22Rv1 (cell line): Measurements from ENCODE around the gene ITSN2.

ENCODE experiments used
- H3K27ac ChIP-seq: fragments of 450-650 bp; 2 replicates; pipeline ENCODE4 v1.5.1; 2017
- CTCF ChIP-seq: fragments of 450-650 bp; IDR thresholded peaks from 2 replicates; pipeline ENCODE4 v1.5.1; 2017; ENCODE audit warnings: mild to moderate bottlenecking
- ZFX ChIP-seq: fragments of 450-650 bp; IDR thresholded peaks from 2 replicates; pipeline ENCODE4 v1.6.1; 2017; ENCODE audit warnings: antibody characterized with exemption, borderline replicate concordance

Gene ITSN2

GRCh38 chr2:24191848-24192247 lies 168.5 kb downstream of the ITSN2 start:
- TF ChIP-seq ZFX (no peak), CTCF (no peak)
- no peak overlapping the region for H3K27ac ChIP-seq

- no peak overlapping the region for H3K27ac ChIP-seq
- TF ChIP-seq ZFX (no peak), CTCF (no peak)
Measured at GRCh38 chr2:24191156-24191555, 169.2 kb downstream of the ITSN2 start.

GRCh38 chr2:24190503-24190902 lies 169.8 kb downstream of the ITSN2 start:
- TF ChIP-seq CTCF (no peak), ZFX (no peak)
- no peak overlapping the region for H3K27ac ChIP-seq

- no peak for TF ChIP-seq ZFX
- TF ChIP-seq CTCF = no peak
- no peak overlapping the region for H3K27ac ChIP-seq
Measured at GRCh38 chr2:24189551-24189950, 170.8 kb downstream of the ITSN2 start.

- TF ChIP-seq ZFX (no peak), CTCF (no peak)
- H3K27ac ChIP-seq = no peak overlapping the region
Measured at GRCh38 chr2:24183366-24184069, 176.8 kb downstream of the ITSN2 start.

GRCh38 chr2:24182507-24182906 lies 177.8 kb downstream of the ITSN2 start:
- TF ChIP-seq ZFX (no peak), CTCF (no peak)
- H3K27ac ChIP-seq = no peak overlapping the region

- no peak overlapping the region for H3K27ac ChIP-seq
- TF ChIP-seq CTCF = no peak
- no peak for TF ChIP-seq ZFX
Measured at GRCh38 chr2:24181849-24182248, 178.5 kb downstream of the ITSN2 start.
